Measurements from ENCODE around the gene SAMD9L.
"Not testable (repeated sequence)": the region's sequence is repeated elsewhere in the genome, so short reads cannot be mapped to it uniquely, and the experiment has no call there.

Gene SAMD9L

GRCh38 chr7:93146036-93146435 is 2.1 kb downstream of the SAMD9L start:
- TF ChIP-seq, protein P1, sequence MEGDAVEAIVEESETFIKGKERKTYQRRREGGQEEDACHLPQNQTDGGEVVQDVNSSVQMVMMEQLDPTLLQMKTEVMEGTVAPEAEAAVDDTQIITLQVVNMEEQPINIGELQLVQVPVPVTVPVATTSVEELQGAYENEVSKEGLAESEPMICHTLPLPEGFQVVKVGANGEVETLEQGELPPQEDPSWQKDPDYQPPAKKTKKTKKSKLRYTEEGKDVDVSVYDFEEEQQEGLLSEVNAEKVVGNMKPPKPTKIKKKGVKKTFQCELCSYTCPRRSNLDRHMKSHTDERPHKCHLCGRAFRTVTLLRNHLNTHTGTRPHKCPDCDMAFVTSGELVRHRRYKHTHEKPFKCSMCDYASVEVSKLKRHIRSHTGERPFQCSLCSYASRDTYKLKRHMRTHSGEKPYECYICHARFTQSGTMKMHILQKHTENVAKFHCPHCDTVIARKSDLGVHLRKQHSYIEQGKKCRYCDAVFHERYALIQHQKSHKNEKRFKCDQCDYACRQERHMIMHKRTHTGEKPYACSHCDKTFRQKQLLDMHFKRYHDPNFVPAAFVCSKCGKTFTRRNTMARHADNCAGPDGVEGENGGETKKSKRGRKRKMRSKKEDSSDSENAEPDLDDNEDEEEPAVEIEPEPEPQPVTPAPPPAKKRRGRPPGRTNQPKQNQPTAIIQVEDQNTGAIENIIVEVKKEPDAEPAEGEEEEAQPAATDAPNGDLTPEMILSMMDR (conservative IDR thresholded peaks at IDR 0.05) = no peak
- no peak for TF ChIP-seq ZFX (IDR thresholded peaks at IDR 0.05)
- no peak overlapping the region for H3K27ac ChIP-seq

- no peak overlapping the region for H3K27ac ChIP-seq
- TF ChIP-seq, protein P1 (conservative IDR thresholded peaks at IDR 0.05) = no peak
- no peak for TF ChIP-seq ZFX (IDR thresholded peaks at IDR 0.05)
These were observed 2.8 kb downstream of the SAMD9L start for GRCh38 chr7:93145354-93145753.

- no peak overlapping the region for H3K27ac ChIP-seq
- TF ChIP-seq, protein P1 (conservative IDR thresholded peaks at IDR 0.05) = no peak
- no peak for TF ChIP-seq ZFX (IDR thresholded peaks at IDR 0.05)
These were observed 6.1 kb downstream of the SAMD9L start for GRCh38 chr7:93142127-93142526.

GRCh38 chr7:93140582-93141191 is 7.5 kb downstream of the SAMD9L start:
- TF ChIP-seq, protein P1 (conservative IDR thresholded peaks at IDR 0.05) = no peak
- TF ChIP-seq ZFX (IDR thresholded peaks at IDR 0.05) = no peak
- H3K27ac ChIP-seq = no peak overlapping the region

DNA sequence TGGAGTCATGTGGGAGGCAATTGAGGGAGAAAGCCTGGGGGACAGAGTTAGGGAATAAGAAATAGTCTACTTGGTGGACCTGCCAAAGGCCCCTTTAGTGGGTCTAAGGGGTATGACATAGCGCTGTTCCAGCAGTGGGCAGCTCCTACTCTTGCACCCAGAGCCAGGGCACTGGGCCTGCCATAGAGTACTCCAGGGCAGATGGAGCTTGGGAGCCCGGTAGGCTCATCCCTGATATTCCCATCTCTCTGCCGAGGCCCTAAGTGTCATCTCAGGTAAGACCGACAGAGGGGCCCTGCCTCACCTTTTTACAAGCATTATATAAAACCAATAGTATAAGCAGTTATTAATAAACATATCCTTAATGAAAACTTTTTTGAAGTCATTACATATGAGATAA is 9.6 kb downstream of the SAMD9L start:
- no peak overlapping the region for H3K27ac ChIP-seq
- TF ChIP-seq, protein P1 (conservative IDR thresholded peaks at IDR 0.05) = no peak
- no peak for TF ChIP-seq ZFX (IDR thresholded peaks at IDR 0.05)

DNA sequence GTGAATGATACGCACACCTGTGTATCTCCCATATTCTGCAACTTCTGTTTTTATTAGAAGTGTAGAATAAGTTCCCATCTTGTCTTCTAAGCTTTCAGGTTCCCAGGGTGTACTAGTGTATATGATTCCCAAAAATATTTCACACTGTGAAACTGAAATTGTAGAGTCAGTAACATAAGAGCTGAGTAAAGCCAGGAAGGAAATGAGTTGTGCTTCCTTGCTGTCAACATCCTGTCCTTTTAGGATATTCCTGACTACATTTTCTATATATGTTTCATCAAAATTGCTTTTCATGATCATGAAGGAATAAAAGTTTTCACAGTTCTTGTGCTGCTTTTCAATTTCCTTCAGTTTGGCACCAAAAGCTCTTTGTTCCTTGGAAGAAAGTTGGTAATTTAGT is 15.2 kb downstream of the SAMD9L start:
- H3K27ac ChIP-seq = no peak overlapping the region
- TF ChIP-seq ZFX (IDR thresholded peaks at IDR 0.05) = no peak
- TF ChIP-seq, protein P1 (conservative IDR thresholded peaks at IDR 0.05) = no peak

DNA sequence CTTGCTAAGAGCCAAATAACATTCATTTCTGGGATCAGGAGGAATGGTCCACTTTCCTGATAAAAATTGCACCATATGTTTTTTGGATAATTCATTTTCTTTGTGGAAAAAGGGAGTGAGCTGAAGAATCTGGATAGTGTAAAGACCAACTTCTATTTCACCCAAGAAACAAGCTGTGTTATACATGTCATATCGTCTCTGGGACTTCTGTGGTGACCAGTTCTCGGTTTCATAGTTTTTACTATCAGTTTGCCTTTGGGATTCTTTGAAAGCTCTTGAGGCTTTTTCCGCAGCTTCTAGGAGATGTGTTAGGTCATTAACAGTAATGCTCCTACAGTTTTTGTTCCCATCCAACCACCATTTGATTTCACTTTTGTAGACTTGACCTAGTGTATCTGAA is 16.0 kb downstream of the SAMD9L start:
- no peak overlapping the region for H3K27ac ChIP-seq
- TF ChIP-seq, protein P1 (conservative IDR thresholded peaks at IDR 0.05) = no peak
- TF ChIP-seq ZFX (IDR thresholded peaks at IDR 0.05) = no peak

DNA sequence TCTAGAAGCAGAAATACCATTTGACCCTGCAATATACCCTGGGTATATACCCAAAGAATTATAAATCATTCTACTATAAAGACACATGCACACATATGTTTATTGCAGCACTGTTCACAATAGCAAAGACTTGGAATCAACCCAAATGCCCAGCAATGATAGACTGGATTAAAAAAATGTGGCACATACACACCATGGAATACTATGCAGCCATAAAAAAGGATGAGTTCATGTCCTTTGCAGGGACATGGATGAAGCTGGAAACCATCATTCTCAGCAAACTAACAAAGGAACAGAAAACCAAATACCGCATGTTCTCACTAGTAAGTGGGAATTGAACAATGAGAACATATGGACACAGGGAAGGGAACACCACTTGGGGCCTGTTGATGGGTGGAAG is 21.2 kb downstream of the SAMD9L start:
- H3K27ac ChIP-seq = not testable (repeated sequence)

- H3K27ac ChIP-seq = not testable (repeated sequence)
These were observed 24.7 kb downstream of the SAMD9L start for GRCh38 chr7:93123532-93123931.

Data from C4-2B (cell line).